GM23248 (cell line): Measurements from ENCODE around the gene PYY. TPM values are rescaled to one million over a fixed set of nuclear protein-coding genes. Genes with fewer than 3 reads are reported as not detected.
A peak's percentile ranks its signal among the peaks of the same experiment; 100 is the strongest.
"Not testable (repeated sequence)": the region's sequence is repeated elsewhere in the genome, so short reads cannot be mapped to it uniquely, and the experiment has no call there.

Experiments used
- DNase-seq: peaks from one replicate; pipeline ENCODE4 v3.0.0-alpha.2; 2015
- H2AFZ ChIP-seq: fragments of 200-600 bp; sonication (generic); 2 replicates; pipeline ENCODE4 v1.6.1; 2016; ENCODE audit warnings: antibody characterized with exemption
- H3F3A ChIP-seq: fragments of 200-600 bp; sonication (generic); 2 replicates; pipeline ENCODE4 v1.6.1; 2016; ENCODE audit warnings: mild to moderate bottlenecking, antibody characterized with exemption, mixed run types; ENCODE audit not compliant: insufficient read depth
- H3K27ac ChIP-seq: fragments of 200-600 bp; sonication (generic); 2 replicates; pipeline ENCODE4 v1.5.1; 2016; ENCODE audit warnings: mild to moderate bottlenecking
- H3K27me3 ChIP-seq: fragments of 200-600 bp; sonication (generic); replicated peaks from 2 replicates; pipeline ENCODE4 v1.6.1; 2016; ENCODE audit warnings: mild to moderate bottlenecking; ENCODE audit not compliant: insufficient read depth
- H3K36me3 ChIP-seq: fragments of 200-600 bp; sonication (generic); 2 replicates; pipeline ENCODE4 v1.6.1; 2016; ENCODE audit warnings: low read depth, mild to moderate bottlenecking
- H3K4me1 ChIP-seq: fragments of 200-600 bp; sonication (generic); 2 replicates; pipeline ENCODE4 v1.6.1; 2016; ENCODE audit warnings: mild to moderate bottlenecking; ENCODE audit not compliant: insufficient read depth
- H3K4me2 ChIP-seq: fragments of 200-600 bp; sonication (generic); one replicate; pipeline ENCODE4 v1.6.1; 2016; ENCODE audit warnings: mild to moderate bottlenecking; ENCODE audit not compliant: unreplicated experiment
- H3K4me3 ChIP-seq: fragments of 200-600 bp; sonication (generic); 2 replicates; pipeline ENCODE4 v1.5.1; 2016; ENCODE audit warnings: mild to moderate bottlenecking
- H3K79me2 ChIP-seq: fragments of 200-600 bp; sonication (generic); 2 replicates; pipeline ENCODE4 v1.6.1; 2016; ENCODE audit warnings: mild to moderate bottlenecking; ENCODE audit not compliant: insufficient read depth
- H3K9ac ChIP-seq: fragments of 200-600 bp; sonication (generic); 2 replicates; pipeline ENCODE4 v1.6.1; 2016; ENCODE audit warnings: mild to moderate bottlenecking
- H3K9me2 ChIP-seq: fragments of 200-600 bp; sonication (generic); 2 replicates; pipeline ENCODE4 v1.6.1; 2016; ENCODE audit warnings: mixed run types, mild to moderate bottlenecking, moderate library complexity; ENCODE audit not compliant: insufficient read depth
- H3K9me3 ChIP-seq: fragments of 200-600 bp; sonication (generic); one replicate; pipeline ENCODE4 v1.6.1; 2017; ENCODE audit warnings: low read depth
- H4K20me1 ChIP-seq: fragments of 200-600 bp; sonication (generic); 2 replicates; pipeline ENCODE4 v1.6.0; 2016; ENCODE audit not compliant: insufficient read depth
- EZH2 ChIP-seq: fragments of 200-600 bp; sonication (generic); IDR thresholded peaks from 2 replicates; pipeline ENCODE4 v1.6.1; 2018; ENCODE audit warnings: antibody characterized with exemption, mild to moderate bottlenecking; ENCODE audit not compliant: insufficient read depth, poor library complexity, severe bottlenecking
- EZH2phosphoT487 ChIP-seq: fragments of 200-600 bp; sonication (generic); IDR thresholded peaks from 2 replicates; pipeline ENCODE4 v1.6.1; 2018; ENCODE audit warnings: antibody characterized with exemption, moderate library complexity, mild to moderate bottlenecking, low read depth; ENCODE audit not compliant: insufficient read depth
- WGBS, 2 experiments: methylation state at CpG; one replicate each; pipeline ENCODE4 v1.1.6; 2015 to 2017; ENCODE audit warnings: low lambda C conversion rate in 2 of 2, low coverage in 1 of 2; ENCODE audit errors: missing lambda C conversion rate in 2 of 2; 5-methylcytosine and 5-hydroxymethylcytosine counted together
- in situ Hi-C: fragments of 300-500 bp; cut with MboI; formaldehyde crosslinking; loops from 2 replicates; pipeline ENCODE4 v1.15.0; 2020
- polyA plus RNA-seq: library from polyadenylated mRNA; unstranded; fragments of >200 nt; fragmentation: Nextera tagmentation; extraction: Ambion mirVana; gene quantifications from 2 replicates; pipeline ENCODE4 v1.2.1, GENCODE V29; 2016
- total RNA-seq: library from RNA; depleted of rRNA; stranded (reverse); fragments of >200 nt; shearing (Covaris generic); gene quantifications from 2 replicates; pipeline ENCODE4 v1.2.3, GENCODE V29; 2014

Gene PYY
- total and polyA plus RNA-seq, 2 experiments from 2014 or later, result not detected

DNA sequence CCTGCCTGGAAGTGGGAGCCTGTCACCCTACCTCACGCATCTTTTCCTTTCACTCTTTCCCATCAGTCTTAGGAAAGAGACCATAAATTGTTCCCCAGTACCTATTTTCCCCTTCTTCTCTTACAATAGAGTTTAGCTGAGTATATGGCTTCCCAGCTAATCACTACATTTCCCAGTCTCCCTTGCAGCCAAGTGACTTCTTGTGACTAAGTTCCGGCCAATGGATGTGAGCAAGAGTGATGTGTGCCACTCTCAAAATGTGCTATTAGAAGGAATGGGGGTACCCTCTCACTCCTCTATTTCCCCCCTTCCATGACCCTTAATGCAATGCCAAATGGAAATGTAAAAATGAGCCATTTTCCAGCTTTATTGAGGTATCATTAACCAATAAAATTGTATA lies 8.2 kb upstream of the PYY start:
- no peak overlapping the region for H3K4me3 ChIP-seq
- no peak overlapping the region for H3K4me2 ChIP-seq
- no peak overlapping the region for H3K27ac ChIP-seq
- DNase-seq, result no peak
- H3K4me1 ChIP-seq, result no peaks in the 10 kb centered on the region
- TF ChIP-seq EZH2phosphoT487 (no peak), EZH2 (no peak)
- H4K20me1 ChIP-seq, result no peaks in the 10 kb centered on the region
- H3K27me3 ChIP-seq, result peaks cover 7% of the 10 kb centered on the region; the same call in 1 of the 2 replicates
- no peaks in the 10 kb centered on the region for H3K36me3 ChIP-seq
- H3F3A ChIP-seq, result no peaks in the 10 kb centered on the region
- H3K79me2 ChIP-seq, result no peaks in the 10 kb centered on the region
- no peak overlapping the region for H3K9ac ChIP-seq
- H2AFZ ChIP-seq, result no peak overlapping the region
- no peaks in the 10 kb centered on the region for H3K9me3 ChIP-seq
- WGBS, 2 experiments, result 94 to 96% methylated on average over 2 of the region's 2 CpGs
- in situ Hi-C loops, result no loop called here
- no peaks in the 10 kb centered on the region for H3K9me2 ChIP-seq

DNA sequence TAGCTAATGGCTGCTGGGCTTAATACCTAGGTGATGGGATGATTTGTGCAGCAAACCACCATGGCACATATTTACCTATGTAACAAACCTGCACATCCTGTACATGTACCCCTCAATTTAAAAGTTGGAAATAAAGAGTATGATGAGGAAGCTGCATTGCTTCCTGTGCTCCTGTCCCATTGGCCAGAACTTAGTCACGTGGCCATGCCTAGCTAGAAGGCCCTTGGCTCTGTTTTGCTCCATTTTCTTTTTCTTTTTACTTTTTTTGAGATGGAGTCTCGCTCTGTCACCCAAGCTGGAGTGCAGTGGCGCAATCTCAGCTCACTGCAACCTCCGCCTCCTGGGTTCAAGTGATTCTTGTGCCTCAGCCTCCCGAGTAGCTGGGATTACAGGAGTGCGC lies 7.6 kb upstream of the PYY start:
- H3K9me2 ChIP-seq, H3K4me1 ChIP-seq, H3K36me3 ChIP-seq, in situ Hi-C loops, H3K79me2 ChIP-seq, DNase-seq, H3K27me3 ChIP-seq, H2AFZ ChIP-seq, H3K9me3 ChIP-seq, H4K20me1 ChIP-seq, H3K27ac ChIP-seq, H3F3A ChIP-seq, H3K4me3 ChIP-seq, H3K9ac ChIP-seq, H3K4me2 ChIP-seq: not testable (repeated sequence)
- WGBS, 2 experiments, result 79 to 94% methylated on average over 6 of the region's 6 CpGs

DNA sequence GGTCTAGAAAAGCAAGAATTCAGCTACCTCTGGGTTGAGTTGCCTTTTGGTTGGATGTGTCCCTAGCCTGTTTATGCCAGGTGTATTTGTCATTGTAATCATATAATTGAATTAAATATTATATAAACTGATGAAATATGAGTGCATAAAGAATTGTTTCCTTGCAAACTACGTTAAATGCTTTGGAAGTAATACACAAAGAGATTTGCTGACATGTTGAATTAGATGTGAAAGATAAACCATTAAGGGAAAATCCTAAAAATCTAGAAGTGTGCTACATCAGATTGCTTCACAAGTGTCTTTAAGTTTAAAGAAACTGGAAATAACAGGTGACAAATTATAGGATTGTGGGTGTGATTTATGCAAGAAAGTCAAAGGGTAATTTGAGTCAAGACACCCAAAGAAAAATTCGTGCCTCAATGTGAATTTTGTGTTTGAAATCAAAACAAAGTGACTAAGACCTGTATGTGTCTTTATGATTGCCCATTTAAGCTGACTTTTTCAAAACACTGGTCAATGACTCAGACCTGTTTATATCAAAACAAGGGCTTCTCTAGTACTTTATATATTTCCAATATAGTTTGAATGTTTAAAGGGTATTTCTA lies 5.1 kb upstream of the PYY start:
- no peak overlapping the region for H3K4me2 ChIP-seq
- no peak overlapping the region for H2AFZ ChIP-seq
- peaks cover 13% of the 10 kb centered on the region; the same call in 1 of the 2 replicates for H3K27me3 ChIP-seq
- no peak overlapping the region for H3K27ac ChIP-seq
- no peaks in the 10 kb centered on the region for H3K36me3 ChIP-seq
- no peak overlapping the region for H3K4me3 ChIP-seq
- WGBS, 2 experiments, result 23 to 26% methylated on average over 2 of the region's 2 CpGs
- no peak for TF ChIP-seq EZH2phosphoT487
- TF ChIP-seq EZH2, result no peak
- DNase-seq, result peak; percentile 58
- H3K9me2 ChIP-seq, result no peaks in the 10 kb centered on the region
- no peaks in the 10 kb centered on the region for H3K9me3 ChIP-seq
- no peaks in the 10 kb centered on the region for H4K20me1 ChIP-seq
- H3K9ac ChIP-seq, result no peak overlapping the region
- in situ Hi-C loops, result no loop called here
- H3K79me2 ChIP-seq, result no peaks in the 10 kb centered on the region
- no peaks in the 10 kb centered on the region for H3K4me1 ChIP-seq
- no peaks in the 10 kb centered on the region for H3F3A ChIP-seq

DNA sequence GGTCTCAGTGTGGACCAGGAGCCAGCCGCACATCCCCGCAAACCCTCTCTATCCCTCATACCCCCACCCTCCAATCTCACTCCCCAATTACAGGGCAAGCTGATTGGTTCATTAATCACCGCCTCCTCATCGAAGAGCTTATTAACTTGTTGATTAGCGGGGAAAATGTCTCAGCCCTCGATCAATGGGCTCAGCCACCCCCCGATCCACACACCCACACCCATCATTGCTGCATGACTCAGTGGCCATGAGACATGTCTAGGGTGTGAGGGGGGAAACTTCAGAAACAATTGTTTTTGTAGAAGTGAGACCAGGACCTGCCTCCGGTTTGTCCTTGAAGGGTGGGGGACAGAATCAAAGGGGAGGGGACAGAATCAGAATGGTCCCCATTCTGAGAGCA lies 2.5 kb upstream of the PYY start:
- peak; percentile 35 for DNase-seq
- no peaks in the 10 kb centered on the region for H3K4me1 ChIP-seq
- WGBS, 2 experiments, result 77% methylated on average over 8 of the region's 8 CpGs
- no peak for TF ChIP-seq EZH2phosphoT487
- TF ChIP-seq EZH2, result no peak
- H4K20me1 ChIP-seq, result no peaks in the 10 kb centered on the region
- H3K27ac ChIP-seq, result no peak overlapping the region
- H2AFZ ChIP-seq, result no peak overlapping the region
- H3K27me3 ChIP-seq, result peaks cover 31% of the 10 kb centered on the region
- no peaks in the 10 kb centered on the region for H3K9me2 ChIP-seq
- H3K9me3 ChIP-seq, result no peaks in the 10 kb centered on the region
- no peaks in the 10 kb centered on the region for H3K36me3 ChIP-seq
- no peak overlapping the region for H3K4me2 ChIP-seq
- H3K9ac ChIP-seq, result no peak overlapping the region
- H3K4me3 ChIP-seq, result no peak overlapping the region
- no peaks in the 10 kb centered on the region for H3K79me2 ChIP-seq
- no peaks in the 10 kb centered on the region for H3F3A ChIP-seq
- in situ Hi-C loops, result no loop called here
